Endothelial cell of umbilical vein (primary cell): ENCODE measurements around the gene KIF3B. TPM values are rescaled to one million over a fixed set of nuclear protein-coding genes. Genes with fewer than 3 reads are reported as not detected.

ENCODE experiments used
- BruUV-seq: library from RNA; stranded (reverse); fragments of 400-500 nt; replicated peaks from 2 replicates; lab custom pipeline; 2021; lab: Mats Ljungman, UMichigan
- CTCF ChIA-PET: fragments of 300-600, 350-600 bp; sonication (Branson Sonifier 250); formaldehyde crosslinking; loops from one replicate; lab custom pipeline; 2021; ENCODE audit warnings: antibody characterized with exemption, inconsistent platforms; lab: Charles Lee
- POLR2A ChIA-PET: fragments of 300-600, 350-600 bp; sonication (Branson Sonifier 250); formaldehyde crosslinking; loops from one replicate; lab custom pipeline; 2021; ENCODE audit warnings: antibody characterized with exemption, inconsistent platforms; lab: Charles Lee
- DNase-seq: peaks from one replicate; pipeline ENCODE4 v3.0.0-alpha.2; 2011; ENCODE audit warnings: low read depth, low spot score
- FAIRE-seq: peaks from 2 replicates; lab custom pipeline; 2011; peaks lifted over from hg19 to GRCh38; lab: Jason Lieb, UNC
- H2AFZ ChIP-seq: 2 replicates; pipeline ENCODE4 v1.6.0; 2012; ENCODE audit warnings: low read depth, low read length, control low read depth, inconsistent platforms
- H3K27ac ChIP-seq: 2 replicates; pipeline ENCODE4 v1.5.1; 2011; ENCODE audit warnings: low read depth, mild to moderate bottlenecking, control low read depth, low read length, moderate library complexity; ENCODE audit not compliant: insufficient read depth
- H3K27me3 ChIP-seq, 2 experiments: 2 replicates each; pipeline versions ENCODE4 v1.6.0 to v1.6.1; 2011; ENCODE audit warnings: low read length in 2 of 2, mixed read lengths in 1 of 2; ENCODE audit not compliant: control insufficient read depth in 2 of 2, insufficient read depth in 2 of 2
- H3K36me3 ChIP-seq, 2 experiments: 2 replicates in 1 of 2; 3 replicates in 1 of 2; pipeline ENCODE4 v1.5.1; 2011; ENCODE audit warnings: low read length in 2 of 2, mild to moderate bottlenecking in 1 of 2, moderate library complexity in 1 of 2; ENCODE audit not compliant: control insufficient read depth in 2 of 2, insufficient read depth in 2 of 2; ENCODE audit errors: extremely low read depth in 1 of 2
- H3K4me1 ChIP-seq: 3 replicates; pipeline ENCODE4 v1.5.1; 2011; ENCODE audit warnings: mild to moderate bottlenecking, low read length; ENCODE audit not compliant: control insufficient read depth, insufficient read depth; ENCODE audit errors: extremely low read depth
- H3K4me2 ChIP-seq: 2 replicates; pipeline ENCODE4 v1.6.1; 2011; ENCODE audit warnings: low read length, control low read depth, mixed read lengths; ENCODE audit not compliant: insufficient read depth
- H3K4me3 ChIP-seq, 3 experiments: fragments of 200-600 bp in 1 of 3; sonication (generic), shearing (Covaris generic) in 1 of 3; replicated peaks in 1 of 3; 2 replicates each; pipeline ENCODE4 v1.5.1; 2011 to 2016; ENCODE audit warnings: control low read depth in 3 of 3, low read length in 3 of 3, mild to moderate bottlenecking in 2 of 3, inconsistent platforms in 1 of 3, low read depth in 1 of 3, moderate library complexity in 1 of 3; ENCODE audit not compliant: insufficient read depth in 1 of 3
- H3K79me2 ChIP-seq: 2 replicates; pipeline ENCODE4 v1.6.0; 2012; ENCODE audit warnings: low read length, inconsistent platforms; ENCODE audit not compliant: control insufficient read depth, insufficient read depth
- H3K9ac ChIP-seq: replicated peaks from 2 replicates; pipeline ENCODE3; 2011; ENCODE audit warnings: low read length, control low read depth; ENCODE audit not compliant: insufficient read depth; ENCODE audit errors: extremely low read depth
- H3K9me1 ChIP-seq: replicated peaks from 3 replicates; pipeline ENCODE4 v1.6.0; 2011; ENCODE audit warnings: mild to moderate bottlenecking, low read length; ENCODE audit not compliant: control insufficient read depth, insufficient read depth; ENCODE audit errors: extremely low read depth
- H3K9me3 ChIP-seq: replicated peaks from 2 replicates; pipeline ENCODE4 v1.5.1; 2012; ENCODE audit warnings: low read length, inconsistent platforms; ENCODE audit not compliant: control insufficient read depth, insufficient read depth
- H4K20me1 ChIP-seq: replicated peaks from 2 replicates; pipeline ENCODE3; 2011; ENCODE audit warnings: mild to moderate bottlenecking, low read length; ENCODE audit not compliant: control insufficient read depth, insufficient read depth; ENCODE audit errors: extremely low read depth
- CTCF ChIP-seq, 2 donors: IDR thresholded peaks; 1 replicate in 1 of 2; 2 replicates in 1 of 2; pipeline ENCODE4 v1.5.1; 2011; ENCODE audit warnings: low read length in 2 of 2, mild to moderate bottlenecking in 2 of 2, moderate library complexity in 2 of 2, control low read depth in 1 of 2, inconsistent platforms in 1 of 2, low read depth in 1 of 2; ENCODE audit not compliant: insufficient read depth in 1 of 2; ENCODE audit errors: extremely low read depth in 1 of 2
- EZH2 ChIP-seq: IDR thresholded peaks from 2 replicates; pipeline ENCODE4 v1.6.1; 2012; ENCODE audit warnings: borderline replicate concordance, low read depth, mild to moderate bottlenecking, moderate library complexity, low read length, inconsistent platforms; ENCODE audit not compliant: severe bottlenecking
- FOS ChIP-seq: IDR thresholded peaks from 2 replicates; pipeline ENCODE4 v1.6.1; 2011; ENCODE audit warnings: mild to moderate bottlenecking, low read length, moderate library complexity, borderline replicate concordance; ENCODE audit not compliant: insufficient read depth
- GATA2 ChIP-seq: IDR thresholded peaks from 2 replicates; pipeline ENCODE4 v1.7.0; 2011; ENCODE audit warnings: low read depth, mild to moderate bottlenecking, moderate library complexity, mixed read lengths, low read length; ENCODE audit not compliant: insufficient read length, insufficient read depth
- MAX ChIP-seq: IDR thresholded peaks from 2 replicates; pipeline ENCODE4 v1.6.1; 2011; ENCODE audit not compliant: insufficient read depth, insufficient read length
- POLR2A ChIP-seq: IDR thresholded peaks from 2 replicates; pipeline ENCODE4 v1.6.1; 2012; ENCODE audit warnings: low read depth, mild to moderate bottlenecking, control low read depth, low read length
- dilution Hi-C: fragments of 300-500 bp; cut with MboI; formaldehyde crosslinking; loops from one replicate; pipeline ENCODE4 v1.15.0; 2019; ENCODE audit warnings: low sequenced_read_pairs; ENCODE audit not compliant: extremely low pct_ligation_motif_present
- intact Hi-C: fragments of 100-400 bp; cut with micrococcal nuclease; formaldehyde crosslinking; loops from one replicate; pipeline ENCODE4 v1.10.0; 2022
- polyA plus RNA-seq, 4 experiments: library from polyadenylated mRNA; depleted of rRNA in 3 of 4; stranded (reverse) in 3 of 4; unstranded in 1 of 4; fragments of >200 nt; gene quantifications; 2 replicates each; pipeline versions ENCODE4 v1.2.1 to v1.2.3, GENCODE V29; 2011 to 2012; ENCODE audit warnings: missing spikeins in 1 of 4
- total RNA-seq: library from RNA; stranded (reverse); gene quantifications from 2 replicates; pipeline ENCODE4 v1.2.3, GENCODE V29; 2021

Gene KIF3B
- total and polyA plus RNA-seq, 2 donors (not counting 3 experiments of a cell fraction or from before 2014, with no cell fraction given) = 14.5 to 25.1 TPM

GRCh38 chr20:32353848-32354496 is 76.5 kb downstream of the KIF3B start:
- Histone ChIP-seq H3K9ac (no peak overlapping the region), H3K4me2 (no peak overlapping the region), H3K36me3 (no peaks in the 10 kb centered on the region), H4K20me1 (no peaks in the 10 kb centered on the region), H3K27me3 (no peaks in the 10 kb centered on the region), H3K79me2 (peaks cover 4% of the 10 kb centered on the region), H3K4me3 (no peak overlapping the region), H3K9me1 (no peaks in the 10 kb centered on the region), H2AFZ (no peak overlapping the region), H3K4me1 (peaks cover 19% of the 10 kb centered on the region), H3K9me3 (no peaks in the 10 kb centered on the region), H3K27ac (no peak overlapping the region)
- no TSS peak for BruUV-seq
- intact Hi-C loops (no loop called here), dilution Hi-C loops (no loop called here)
- no peak for FAIRE-seq
- TF ChIP-seq POLR2A (no peak), EZH2 (no peak), GATA2 (no peak), MAX (no peak)
- no peak for DNase-seq
- ChIA-PET CTCF (no interaction called here), POLR2A (no interaction called here)

GRCh38 chr20:32354592-32355416 is 77.4 kb downstream of the KIF3B start:
- FAIRE-seq (peak; percentile 43), DNase-seq (no peak)
- Histone ChIP-seq H3K27ac (no peak overlapping the region), H3K4me3 (no peak overlapping the region), H2AFZ (no peak overlapping the region), H3K27me3 (no peaks in the 10 kb centered on the region), H3K36me3 (no peaks in the 10 kb centered on the region), H3K79me2 (peaks cover 13% of the 10 kb centered on the region), H4K20me1 (peaks cover 2% of the 10 kb centered on the region), H3K9me3 (no peaks in the 10 kb centered on the region), H3K9me1 (no peaks in the 10 kb centered on the region), H3K9ac (no peak overlapping the region), H3K4me2 (no peak overlapping the region), H3K4me1 (peaks cover 19% of the 10 kb centered on the region)
- ChIA-PET POLR2A (no interaction called here), CTCF (no interaction called here)
- dilution Hi-C loops = no loop called here
- TF ChIP-seq FOS = peak; percentile 39
- TF ChIP-seq CTCF (IDR thresholded peaks at IDR 0.05; ENCODE audit: extremely low read depth in 1 of 2, insufficient read depth in 1 of 2, low read depth in 1 of 2, low read length in 2 of 2) = no peak
- intact Hi-C loops = no loop called here
- no TSS peak for BruUV-seq
